ENCODE results near the gene POLRMT.

GRCh38 chr19:567296-567900, 65.9 kb downstream of the POLRMT start:
- TF ChIP-seq ZFX (IDR thresholded peaks at IDR 0.05) (no peak), CTCF (conservative IDR thresholded peaks at IDR 0.05) (no peak)

All from C4-2B (cell line).